ENCODE results near the gene CCR5. TPM values are rescaled to one million over a fixed set of nuclear protein-coding genes. Genes with fewer than 3 reads are reported as not detected.

The CCR5 gene
- polyA plus RNA-seq (2013, experiment 1 of 2): not detected
- polyA plus RNA-seq (2013, experiment 2 of 2): not detected

DNA sequence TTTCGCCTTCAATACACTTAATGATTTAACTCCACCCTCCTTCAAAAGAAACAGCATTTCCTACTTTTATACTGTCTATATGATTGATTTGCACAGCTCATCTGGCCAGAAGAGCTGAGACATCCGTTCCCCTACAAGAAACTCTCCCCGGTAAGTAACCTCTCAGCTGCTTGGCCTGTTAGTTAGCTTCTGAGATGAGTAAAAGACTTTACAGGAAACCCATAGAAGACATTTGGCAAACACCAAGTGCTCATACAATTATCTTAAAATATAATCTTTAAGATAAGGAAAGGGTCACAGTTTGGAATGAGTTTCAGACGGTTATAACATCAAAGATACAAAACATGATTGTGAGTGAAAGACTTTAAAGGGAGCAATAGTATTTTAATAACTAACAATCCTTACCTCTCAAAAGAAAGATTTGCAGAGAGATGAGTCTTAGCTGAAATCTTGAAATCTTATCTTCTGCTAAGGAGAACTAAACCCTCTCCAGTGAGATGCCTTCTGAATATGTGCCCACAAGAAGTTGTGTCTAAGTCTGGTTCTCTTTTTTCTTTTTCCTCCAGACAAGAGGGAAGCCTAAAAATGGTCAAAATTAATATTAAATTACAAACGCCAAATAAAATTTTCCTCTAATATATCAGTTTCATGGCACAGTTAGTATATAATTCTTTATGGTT lies at the start of gene CCR5:
TSS of gene CCR5 (plus strand) at position 108 of the 680 bp plus-strand sequence. CDS start 1,957 bp downstream, outside the sequence.
- Histone ChIP-seq H3K9ac (ENCODE audit: low read depth, low read length, poor library complexity) (no peak within 1 kb of the TSS), H3K4ac (ENCODE audit: low read length) (no peak within 1 kb of the TSS)
- no CpG with 5 or more reads among the region's 5 CpGs for WGBS, 2 donors (ENCODE audit: extremely low coverage in 2 of 2, insufficient read length in 2 of 2, insufficient replicate concordance in 1 of 2)

DNA sequence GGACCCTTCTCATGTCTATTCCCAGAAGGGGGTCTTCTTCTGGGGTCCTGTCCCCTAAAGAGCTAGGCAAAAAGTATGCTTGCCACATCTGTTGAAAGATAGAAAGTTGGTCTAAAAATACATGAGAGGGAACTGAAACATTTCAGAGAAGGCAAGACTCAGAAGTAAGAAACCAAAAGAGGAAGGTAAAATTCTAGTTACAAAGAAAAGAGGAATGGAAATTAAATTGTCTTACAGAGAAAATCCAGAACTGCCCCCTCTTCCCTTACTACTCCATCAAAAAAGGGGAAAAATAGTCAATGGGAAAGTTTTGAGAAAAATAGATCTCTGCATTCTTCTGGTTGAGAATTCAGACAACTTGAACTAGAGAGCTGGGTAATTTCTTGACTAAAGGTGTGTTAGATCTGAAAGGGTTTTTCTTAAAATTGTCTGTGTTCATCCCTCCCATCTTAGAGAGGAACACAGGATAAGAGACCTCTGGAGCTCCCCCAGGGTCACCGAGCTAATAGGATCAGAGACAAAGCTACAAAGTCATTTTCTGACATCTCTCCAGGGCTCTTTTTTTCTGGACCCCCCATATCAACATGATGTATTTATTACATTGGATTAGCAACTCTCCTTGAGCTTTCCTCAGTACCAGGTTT lies 49.2 kb upstream of the CCR5 start:
- H3K79me1 ChIP-seq (ENCODE audit: low read depth, low read length): no peaks in the 10 kb centered on the region
- no CpG with 5 or more reads among the region's 1 CpG for WGBS, 2 donors (ENCODE audit: extremely low coverage in 2 of 2, insufficient read length in 2 of 2, insufficient replicate concordance in 1 of 2)
- no peak overlapping the region for H2BK12ac ChIP-seq (ENCODE audit: low read length)
- H3K4me2 ChIP-seq (ENCODE audit: insufficient read depth, low read length, poor library complexity, severe bottlenecking): no peak overlapping the region
- no peak overlapping the region for H3K23ac ChIP-seq (ENCODE audit: low read depth, low read length, poor library complexity)
- no peak for DNase-seq (ENCODE audit: low spot score)
- H3K18ac ChIP-seq (ENCODE audit: low read length): no peak overlapping the region
- H3K27ac ChIP-seq (replicated peaks; ENCODE audit: low read length): no peak overlapping the region
- H2BK120ac ChIP-seq (ENCODE audit: low read depth, low read length): no peak overlapping the region
- H2BK15ac ChIP-seq (ENCODE audit: low read length): no peak overlapping the region
- no peak overlapping the region for H2AFZ ChIP-seq (ENCODE audit: low read length)
- no peak overlapping the region for H3K4ac ChIP-seq (ENCODE audit: low read length)
- H3K9me3 ChIP-seq (replicated peaks in 1 of 2; ENCODE audit: control insufficient read depth in 2 of 2, insufficient read depth in 1 of 2, low read depth in 1 of 2, low read length in 2 of 2): no peaks in the 10 kb centered on the region
- no peak overlapping the region for H3K14ac ChIP-seq (ENCODE audit: low read length)
- no peaks in the 10 kb centered on the region for H3K27me3 ChIP-seq (ENCODE audit: control insufficient read depth in 3 of 3, insufficient read depth in 3 of 3, low read depth in 1 of 3, low read length in 3 of 3)
- H3K4me1 ChIP-seq (ENCODE audit: control insufficient read depth in 2 of 2, insufficient read depth in 1 of 2, low read depth in 1 of 2, low read length in 2 of 2): no peaks in the 10 kb centered on the region
- no peak overlapping the region for H3K9ac ChIP-seq (ENCODE audit: low read depth, low read length, poor library complexity)
- H4K8ac ChIP-seq (ENCODE audit: low read depth, low read length): no peak overlapping the region
- H4K91ac ChIP-seq (ENCODE audit: low read depth, low read length, poor library complexity): no peak overlapping the region
- H3K4me3 ChIP-seq (ENCODE audit: low read length in 2 of 2): no peak overlapping the region
- no peak overlapping the region for H2AK5ac ChIP-seq (ENCODE audit: low read depth, low read length)
- no peaks in the 10 kb centered on the region for H3K36me3 ChIP-seq (replicated peaks in 1 of 2; ENCODE audit: control insufficient read depth in 2 of 2, insufficient read depth in 2 of 2, low read length in 2 of 2)
- no peak overlapping the region for H2BK5ac ChIP-seq (ENCODE audit: low read length)

More for the DNA sequence above, at the start of gene CCR5:
- Histone ChIP-seq H4K8ac (ENCODE audit: low read depth, low read length) (no peak within 1 kb of the TSS), H2BK12ac (ENCODE audit: low read length) (no peak within 1 kb of the TSS), H3K4me2 (ENCODE audit: insufficient read depth, low read length, poor library complexity, severe bottlenecking) (no peak within 1 kb of the TSS), H3K79me1 (ENCODE audit: low read depth, low read length) (no peaks in the 10 kb centered on the region), H3K18ac (ENCODE audit: low read length) (no peak within 1 kb of the TSS), H2AK5ac (ENCODE audit: low read depth, low read length) (no peak within 1 kb of the TSS), H2BK120ac (ENCODE audit: low read depth, low read length) (no peak within 1 kb of the TSS), H4K91ac (ENCODE audit: low read depth, low read length, poor library complexity) (no peak within 1 kb of the TSS), H3K27ac (replicated peaks; ENCODE audit: low read length) (no peak within 1 kb of the TSS), H3K4me1 (ENCODE audit: control insufficient read depth in 2 of 2, insufficient read depth in 1 of 2, low read depth in 1 of 2, low read length in 2 of 2) (no peaks in the 10 kb centered on the region), H3K4me3 (ENCODE audit: low read length in 2 of 2) (no peak within 1 kb of the TSS), H2AFZ (ENCODE audit: low read length) (no peak within 1 kb of the TSS), H3K23ac (ENCODE audit: low read depth, low read length, poor library complexity) (no peak within 1 kb of the TSS), H3K14ac (ENCODE audit: low read length) (no peak within 1 kb of the TSS), H3K9me3 (replicated peaks in 1 of 2; ENCODE audit: control insufficient read depth in 2 of 2, insufficient read depth in 1 of 2, low read depth in 1 of 2, low read length in 2 of 2) (no peaks in the 10 kb centered on the region), H3K27me3 (ENCODE audit: control insufficient read depth in 3 of 3, insufficient read depth in 3 of 3, low read depth in 1 of 3, low read length in 3 of 3) (peaks cover 0 to 4% (median 0%) of the 10 kb centered on the region in 3 experiments), H2BK5ac (ENCODE audit: low read length) (no peak within 1 kb of the TSS), H2BK15ac (ENCODE audit: low read length) (no peak within 1 kb of the TSS), H3K36me3 (replicated peaks in 1 of 2; ENCODE audit: control insufficient read depth in 2 of 2, insufficient read depth in 2 of 2, low read length in 2 of 2) (no peaks in the 10 kb centered on the region)
- no peak for DNase-seq (ENCODE audit: low spot score)

DNA sequence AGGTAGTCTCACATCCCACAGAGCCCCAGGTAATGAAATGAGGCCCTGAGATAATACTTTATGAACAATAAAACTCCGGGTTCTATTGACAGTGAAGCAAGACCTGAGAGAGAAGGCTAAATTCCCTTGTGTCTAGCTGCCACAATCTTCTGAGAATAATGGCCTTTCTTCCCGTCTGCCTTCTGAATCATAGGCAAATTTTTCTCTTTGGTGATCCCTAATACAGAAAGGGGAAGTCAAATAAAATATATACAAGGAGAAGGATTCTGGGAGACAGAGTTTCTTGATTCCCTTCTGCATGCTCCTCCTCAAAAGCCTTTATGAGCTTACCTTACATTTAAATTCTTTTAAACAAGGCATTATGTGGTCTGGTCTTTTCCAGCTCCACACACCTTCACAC lies 46.7 kb upstream of the CCR5 start:
- Histone ChIP-seq H3K4me2 (ENCODE audit: insufficient read depth, low read length, poor library complexity, severe bottlenecking) (no peak overlapping the region), H4K8ac (ENCODE audit: low read depth, low read length) (no peak overlapping the region), H3K14ac (ENCODE audit: low read length) (no peak overlapping the region), H2BK120ac (ENCODE audit: low read depth, low read length) (no peak overlapping the region), H3K27ac (replicated peaks; ENCODE audit: low read length) (no peak overlapping the region), H3K27me3 (ENCODE audit: control insufficient read depth in 3 of 3, insufficient read depth in 3 of 3, low read depth in 1 of 3, low read length in 3 of 3) (no peaks in the 10 kb centered on the region), H3K36me3 (replicated peaks in 1 of 2; ENCODE audit: control insufficient read depth in 2 of 2, insufficient read depth in 2 of 2, low read length in 2 of 2) (no peaks in the 10 kb centered on the region), H3K9me3 (replicated peaks in 1 of 2; ENCODE audit: control insufficient read depth in 2 of 2, insufficient read depth in 1 of 2, low read depth in 1 of 2, low read length in 2 of 2) (no peaks in the 10 kb centered on the region), H4K91ac (ENCODE audit: low read depth, low read length, poor library complexity) (no peak overlapping the region), H2AFZ (ENCODE audit: low read length) (no peak overlapping the region), H2BK15ac (ENCODE audit: low read length) (no peak overlapping the region), H3K23ac (ENCODE audit: low read depth, low read length, poor library complexity) (no peak overlapping the region), H2BK5ac (ENCODE audit: low read length) (no peak overlapping the region), H3K4ac (ENCODE audit: low read length) (no peak overlapping the region), H3K4me1 (ENCODE audit: control insufficient read depth in 2 of 2, insufficient read depth in 1 of 2, low read depth in 1 of 2, low read length in 2 of 2) (no peaks in the 10 kb centered on the region), H2AK5ac (ENCODE audit: low read depth, low read length) (no peak overlapping the region), H3K9ac (ENCODE audit: low read depth, low read length, poor library complexity) (no peak overlapping the region), H3K18ac (ENCODE audit: low read length) (no peak overlapping the region), H2BK12ac (ENCODE audit: low read length) (no peak overlapping the region), H3K79me1 (ENCODE audit: low read depth, low read length) (no peaks in the 10 kb centered on the region), H3K4me3 (ENCODE audit: low read length in 2 of 2) (no peak overlapping the region)
- no peak for DNase-seq (ENCODE audit: low spot score)
- WGBS, 2 donors (ENCODE audit: extremely low coverage in 2 of 2, insufficient read length in 2 of 2, insufficient replicate concordance in 1 of 2): no CpG with 5 or more reads among the region's 2 CpGs

GRCh38 chr3:46325645-46326300 lies 45.0 kb upstream of the CCR5 start:
- Histone ChIP-seq H3K4me1 (ENCODE audit: control insufficient read depth in 2 of 2, insufficient read depth in 1 of 2, low read depth in 1 of 2, low read length in 2 of 2) (no peaks in the 10 kb centered on the region), H4K8ac (ENCODE audit: low read depth, low read length) (no peak overlapping the region), H2AK5ac (ENCODE audit: low read depth, low read length) (no peak overlapping the region), H3K9ac (ENCODE audit: low read depth, low read length, poor library complexity) (no peak overlapping the region), H2BK12ac (ENCODE audit: low read length) (no peak overlapping the region), H3K4me2 (ENCODE audit: insufficient read depth, low read length, poor library complexity, severe bottlenecking) (no peak overlapping the region), H3K27ac (replicated peaks; ENCODE audit: low read length) (no peak overlapping the region), H3K4me3 (ENCODE audit: low read length in 2 of 2) (no peak overlapping the region), H2BK120ac (ENCODE audit: low read depth, low read length) (no peak overlapping the region), H3K4ac (ENCODE audit: low read length) (no peak overlapping the region), H4K91ac (ENCODE audit: low read depth, low read length, poor library complexity) (no peak overlapping the region), H3K14ac (ENCODE audit: low read length) (no peak overlapping the region), H3K36me3 (replicated peaks in 1 of 2; ENCODE audit: control insufficient read depth in 2 of 2, insufficient read depth in 2 of 2, low read length in 2 of 2) (no peaks in the 10 kb centered on the region), H3K9me3 (replicated peaks in 1 of 2; ENCODE audit: control insufficient read depth in 2 of 2, insufficient read depth in 1 of 2, low read depth in 1 of 2, low read length in 2 of 2) (no peaks in the 10 kb centered on the region), H3K79me1 (ENCODE audit: low read depth, low read length) (no peaks in the 10 kb centered on the region), H2AFZ (ENCODE audit: low read length) (no peak overlapping the region), H3K23ac (ENCODE audit: low read depth, low read length, poor library complexity) (no peak overlapping the region), H2BK15ac (ENCODE audit: low read length) (no peak overlapping the region), H2BK5ac (ENCODE audit: low read length) (no peak overlapping the region), H3K18ac (ENCODE audit: low read length) (no peak overlapping the region), H3K27me3 (ENCODE audit: control insufficient read depth in 3 of 3, insufficient read depth in 3 of 3, low read depth in 1 of 3, low read length in 3 of 3) (no peaks in the 10 kb centered on the region)
- no CpG with 5 or more reads among the region's 1 CpG for WGBS, 2 donors (ENCODE audit: extremely low coverage in 2 of 2, insufficient read length in 2 of 2, insufficient replicate concordance in 1 of 2)
- no peak for DNase-seq (ENCODE audit: low spot score)

Measured in neuronal stem cell (in vitro differentiated cells).